IPS-NIHi7 (cell line): Measurements from ENCODE around the gene SDR42E2.
"Not testable (repeated sequence)": the region's sequence is repeated elsewhere in the genome, so short reads cannot be mapped to it uniquely, and the experiment has no call there.

Experiments
- DNase-seq: peaks from one replicate; pipeline ENCODE4 v3.0.0; 2012; ENCODE audit warnings: mixed read lengths; ENCODE audit errors: extremely low spot score

Gene SDR42E2

GRCh38 chr16:22191532-22192260 is 29.4 kb downstream of the SDR42E2 start:
- no peak for DNase-seq

GRCh38 chr16:22192261-22193062 is 30.2 kb downstream of the SDR42E2 start:
- DNase-seq: no peak

- no peak for DNase-seq
These were observed 30.7 kb downstream of the SDR42E2 start for GRCh38 chr16:22193063-22193411.

- DNase-seq: no peak
These were observed 32.6 kb downstream of the SDR42E2 start for GRCh38 chr16:22194707-22195444.

GRCh38 chr16:22195445-22195694 is 33.1 kb downstream of the SDR42E2 start:
- DNase-seq: no peak

- peak; percentile 68 for DNase-seq
These were observed 33.6 kb downstream of the SDR42E2 start for GRCh38 chr16:22195695-22196558.

GRCh38 chr16:22196559-22197168 is 34.4 kb downstream of the SDR42E2 start:
- not testable (repeated sequence) for DNase-seq

GRCh38 chr16:22198547-22199293 is 36.4 kb downstream of the SDR42E2 start:
- DNase-seq: no peak

GRCh38 chr16:22202261-22202637 is 39.9 kb downstream of the SDR42E2 start:
- DNase-seq: no peak

GRCh38 chr16:22203091-22203490 is 40.8 kb downstream of the SDR42E2 start:
- DNase-seq: no peak

- DNase-seq: no peak
These were observed 41.9 kb downstream of the SDR42E2 start for GRCh38 chr16:22204091-22204655.

GRCh38 chr16:22205577-22206012 is 43.3 kb downstream of the SDR42E2 start:
- DNase-seq: no peak

GRCh38 chr16:22206013-22206841 is 43.9 kb downstream of the SDR42E2 start, which contains the start of gene EEF2K:
EEF2K (plus strand) TSS chr16:22206278; CDS start chr16:22225730, 19,452 bp downstream.
- DNase-seq: peak; percentile 93

GRCh38 chr16:22206842-22207714 is 44.8 kb downstream of the SDR42E2 start:
- no peak for DNase-seq

GRCh38 chr16:22207715-22208360 is 45.5 kb downstream of the SDR42E2 start:
- DNase-seq: no peak

- DNase-seq: no peak
These were observed 48.0 kb downstream of the SDR42E2 start for GRCh38 chr16:22210285-22210684.

GRCh38 chr16:22210854-22211253 is 48.5 kb downstream of the SDR42E2 start:
- no peak for DNase-seq

- DNase-seq: no peak
These were observed 50.9 kb downstream of the SDR42E2 start for GRCh38 chr16:22213236-22213635.
